Esophagus muscularis mucosa (tissue), 4 donors: ENCODE data around the gene DYRK4.

Experiments
- EP300 ChIP-seq: sonication (generic); formaldehyde crosslinking; IDR thresholded peaks from one replicate; pipeline ENCODE4 v1.6.1; 2017; ENCODE audit warnings: antibody characterized with exemption
- POLR2A ChIP-seq: fragments of 450-650 bp; IDR thresholded peaks from one replicate; pipeline ENCODE4 v1.6.1; 2017; ENCODE audit warnings: antibody characterized with exemption, moderate library complexity, mild to moderate bottlenecking, low read depth
- POLR2AphosphoS5 ChIP-seq, 2 donors: sonication (generic); formaldehyde crosslinking; IDR thresholded peaks; one replicate each; pipeline ENCODE4 v1.6.1; 2017; ENCODE audit warnings: antibody characterized with exemption in 2 of 2
- TF ChIP-seq, protein P1 (sequence below), 3 experiments: fragments of 200-600 bp in 2 of 3; fragments of 450-650 bp in 1 of 3; sonication (generic) in 2 of 3; IDR thresholded peaks; one replicate each; pipeline ENCODE4 v1.5.1; 2017 to 2019; ENCODE audit warnings: antibody characterized with exemption in 3 of 3, mild to moderate bottlenecking in 2 of 3, moderate library complexity in 1 of 3

DNA sequence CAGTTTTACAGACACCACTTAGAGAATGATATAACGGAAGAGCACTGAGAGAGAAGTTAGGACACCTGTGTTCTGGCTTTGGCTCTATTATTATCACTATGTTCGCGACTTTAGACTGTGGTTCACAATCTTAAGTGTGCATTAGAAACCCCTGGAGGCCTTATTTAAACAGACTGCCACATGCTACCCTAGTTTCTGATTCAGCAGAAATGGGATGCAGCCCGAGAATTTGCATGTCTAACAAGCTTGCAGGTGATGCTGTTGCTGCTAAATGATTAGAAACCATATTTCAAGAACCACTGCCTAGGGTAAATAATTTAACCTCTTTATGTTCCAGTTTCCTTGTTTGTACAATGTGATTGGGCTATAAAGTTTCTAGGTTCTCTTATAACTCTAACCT is 26.9 kb upstream of the DYRK4 start:
- TF ChIP-seq, protein P1, sequence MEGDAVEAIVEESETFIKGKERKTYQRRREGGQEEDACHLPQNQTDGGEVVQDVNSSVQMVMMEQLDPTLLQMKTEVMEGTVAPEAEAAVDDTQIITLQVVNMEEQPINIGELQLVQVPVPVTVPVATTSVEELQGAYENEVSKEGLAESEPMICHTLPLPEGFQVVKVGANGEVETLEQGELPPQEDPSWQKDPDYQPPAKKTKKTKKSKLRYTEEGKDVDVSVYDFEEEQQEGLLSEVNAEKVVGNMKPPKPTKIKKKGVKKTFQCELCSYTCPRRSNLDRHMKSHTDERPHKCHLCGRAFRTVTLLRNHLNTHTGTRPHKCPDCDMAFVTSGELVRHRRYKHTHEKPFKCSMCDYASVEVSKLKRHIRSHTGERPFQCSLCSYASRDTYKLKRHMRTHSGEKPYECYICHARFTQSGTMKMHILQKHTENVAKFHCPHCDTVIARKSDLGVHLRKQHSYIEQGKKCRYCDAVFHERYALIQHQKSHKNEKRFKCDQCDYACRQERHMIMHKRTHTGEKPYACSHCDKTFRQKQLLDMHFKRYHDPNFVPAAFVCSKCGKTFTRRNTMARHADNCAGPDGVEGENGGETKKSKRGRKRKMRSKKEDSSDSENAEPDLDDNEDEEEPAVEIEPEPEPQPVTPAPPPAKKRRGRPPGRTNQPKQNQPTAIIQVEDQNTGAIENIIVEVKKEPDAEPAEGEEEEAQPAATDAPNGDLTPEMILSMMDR (IDR thresholded peaks at IDR 0.05): no peak
- no peak for TF ChIP-seq POLR2A
- no peak for TF ChIP-seq POLR2AphosphoS5 (IDR thresholded peaks at IDR 0.05)
- TF ChIP-seq EP300: no peak
